GM23248 (cell line): ENCODE results near the gene GTF3A.

Experiments
- EZH2 ChIP-seq: fragments of 200-600 bp; sonication (generic); IDR thresholded peaks from 2 replicates; pipeline ENCODE4 v1.6.1; 2018; ENCODE audit warnings: antibody characterized with exemption, mild to moderate bottlenecking; ENCODE audit not compliant: insufficient read depth, poor library complexity, severe bottlenecking
- EZH2phosphoT487 ChIP-seq: fragments of 200-600 bp; sonication (generic); IDR thresholded peaks from 2 replicates; pipeline ENCODE4 v1.6.1; 2018; ENCODE audit warnings: antibody characterized with exemption, moderate library complexity, mild to moderate bottlenecking, low read depth; ENCODE audit not compliant: insufficient read depth

- TF ChIP-seq EZH2 (no peak), EZH2phosphoT487 (no peak)
These were observed 42.8 kb upstream of the GTF3A start for GRCh38 chr13:27381601-27382000.
